Smooth muscle cell of bladder (primary cell): ENCODE data around the gene LBX1. TPM values are rescaled to one million over a fixed set of nuclear protein-coding genes. Genes with fewer than 3 reads are reported as not detected.

Experiments
- total RNA-seq: library from RNA; depleted of rRNA; stranded (reverse); fragments of >200 nt; gene quantifications from 2 replicates; pipeline ENCODE4 v1.2.3, GENCODE V29; 2014

Gene LBX1
- not detected in 2 replicates for total RNA-seq

GRCh38 chr10:101229266-101230182 is at the start of gene LBX1:
TSS of gene LBX1 (minus strand) at chr10:101229463. CDS start at chr10:101228815, 648 bp downstream.

Other genes with a start within 250 kb of the LBX1 start
- gene MRPL43, start 242.0 kb downstream of the LBX1 start, total RNA-seq: 50.1 and 50.5 TPM in 2 replicates
- 4.0 and 4.1 TPM in 2 replicates for gene TWNK, start 241.9 kb downstream of the LBX1 start, total RNA-seq
- gene LZTS2, start 229.7 kb downstream of the LBX1 start, total RNA-seq: 43.4 and 87.9 TPM in 2 replicates
- 0.28 and 1.1 TPM in 2 replicates for gene PDZD7, start 198.3 kb downstream of the LBX1 start, total RNA-seq
- 39.5 and 39.8 TPM in 2 replicates for gene SFXN3, start 198.2 kb downstream of the LBX1 start, total RNA-seq
- gene KAZALD1, start 167.5 kb downstream of the LBX1 start, total RNA-seq: 18.2 and 30.3 TPM in 2 replicates
- not detected in 2 replicates for gene TLX1, start 98.2 kb downstream of the LBX1 start, total RNA-seq
- 10.4 and 10.8 TPM in 2 replicates for gene BTRC, start 124.7 kb upstream of the LBX1 start, total RNA-seq